T47D (cell line): ENCODE measurements around the gene PDGFC.
A peak's percentile ranks its signal among the peaks of the same experiment; 100 is the strongest.

ENCODE experiments used
- DNase-seq, 2 experiments: peaks; one replicate each; pipeline versions ENCODE4 v3.0.0 to v3.0.0-alpha.2; 2011 to 2012; ENCODE audit warnings: low read depth in 1 of 2, low spot score in 1 of 2
- JUND ChIP-seq: IDR thresholded peaks from 2 replicates; pipeline ENCODE4 v1.6.1; 2012; ENCODE audit warnings: low read depth
- in situ Hi-C: cut with HindIII; loops from 2 replicates; pipeline ENCODE4 v1.10.0; 2016; ENCODE audit warnings: low sequenced_read_pairs, low pct_unique_long_range_greater_than_20kb

PDGFC gene

DNA sequence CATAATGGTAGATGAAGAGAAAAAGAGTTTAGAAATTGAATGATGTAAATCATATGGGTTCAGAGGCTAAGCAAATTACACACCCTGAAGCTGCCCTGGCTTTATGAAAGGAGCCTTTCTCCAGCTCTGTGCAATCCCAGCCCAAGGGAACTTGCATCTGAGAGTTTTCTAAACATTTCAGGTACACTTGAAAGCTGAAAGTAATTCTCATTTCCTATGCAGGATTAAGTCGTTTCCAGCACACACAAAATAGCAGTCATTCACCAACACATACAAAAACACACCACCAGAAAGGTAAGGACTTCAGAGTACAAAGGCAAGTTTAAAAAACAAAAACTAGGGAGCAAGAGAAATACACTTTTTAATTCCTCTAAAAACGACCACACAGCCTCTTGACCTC lies 1.7 kb downstream of the PDGFC start:
- no peak for TF ChIP-seq JUND
- in situ Hi-C loops = no loop called here
- DNase-seq = no peak

DNA sequence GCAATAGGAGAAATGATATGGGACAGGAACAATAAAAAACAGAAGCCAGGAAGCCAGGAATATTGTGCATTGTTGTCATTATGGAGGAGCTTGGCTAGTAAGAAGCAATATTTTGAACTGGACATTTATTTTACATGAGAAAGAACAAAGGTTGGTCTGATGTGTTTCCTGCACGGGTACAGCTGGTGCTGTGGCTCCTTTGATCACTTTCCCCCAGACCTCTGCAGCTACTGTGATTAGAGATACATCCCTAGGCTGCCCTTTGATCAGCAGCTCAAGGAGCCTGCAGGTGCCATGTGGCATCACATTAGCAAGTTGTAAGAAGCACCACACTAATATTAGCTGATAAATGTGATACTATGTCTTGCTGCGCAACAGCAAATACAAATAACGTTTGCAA lies 2.5 kb downstream of the PDGFC start:
- TF ChIP-seq JUND = no peak
- in situ Hi-C loops = no loop called here
- DNase-seq = no peak

DNA sequence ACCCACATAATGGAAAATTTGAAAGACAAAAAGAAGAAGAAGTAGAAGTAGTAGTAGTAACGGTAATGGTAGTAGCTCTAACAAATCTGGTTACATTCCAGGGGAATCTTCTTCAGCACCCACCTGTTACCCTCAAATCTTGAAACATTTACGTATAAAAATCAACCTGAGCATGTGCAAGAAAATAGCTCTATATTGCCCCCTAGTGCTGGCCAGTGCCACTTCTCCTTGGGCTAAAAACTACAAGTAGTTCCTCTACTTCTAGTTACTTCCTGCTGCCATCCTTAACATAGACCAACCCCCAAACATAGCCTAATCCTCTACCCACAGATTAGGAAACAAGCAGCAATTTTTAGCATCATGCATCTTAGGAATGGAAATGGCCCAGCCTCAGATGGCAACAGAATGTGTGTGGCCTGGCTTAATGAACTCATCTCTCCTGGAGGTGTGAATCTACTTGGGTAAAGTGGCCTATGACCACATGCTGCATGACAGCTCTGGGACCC lies 3.1 kb downstream of the PDGFC start:
- in situ Hi-C loops = no loop called here
- peak; percentile 8 to 76 for DNase-seq
- no peak for TF ChIP-seq JUND

DNA sequence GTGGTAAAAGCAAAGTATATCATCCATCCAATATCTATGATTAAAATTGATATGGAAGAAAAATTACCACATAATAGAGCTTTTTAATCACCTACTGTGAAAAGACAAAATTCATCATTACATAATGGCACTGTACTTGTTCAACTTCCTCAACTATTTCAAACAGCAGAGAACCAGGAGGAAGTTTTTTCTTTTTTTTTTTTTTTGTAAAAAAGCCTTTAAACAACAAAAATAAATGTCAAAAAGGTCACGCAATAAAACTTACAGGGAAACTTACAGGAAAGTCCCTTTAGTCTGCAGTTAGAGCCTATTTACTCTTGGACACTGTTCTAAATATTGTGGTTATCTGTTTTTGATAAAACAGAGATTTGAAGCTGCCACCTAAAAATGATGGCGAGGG lies 4.8 kb downstream of the PDGFC start:
- TF ChIP-seq JUND = no peak
- DNase-seq = no peak
- in situ Hi-C loops = no loop called here

DNA sequence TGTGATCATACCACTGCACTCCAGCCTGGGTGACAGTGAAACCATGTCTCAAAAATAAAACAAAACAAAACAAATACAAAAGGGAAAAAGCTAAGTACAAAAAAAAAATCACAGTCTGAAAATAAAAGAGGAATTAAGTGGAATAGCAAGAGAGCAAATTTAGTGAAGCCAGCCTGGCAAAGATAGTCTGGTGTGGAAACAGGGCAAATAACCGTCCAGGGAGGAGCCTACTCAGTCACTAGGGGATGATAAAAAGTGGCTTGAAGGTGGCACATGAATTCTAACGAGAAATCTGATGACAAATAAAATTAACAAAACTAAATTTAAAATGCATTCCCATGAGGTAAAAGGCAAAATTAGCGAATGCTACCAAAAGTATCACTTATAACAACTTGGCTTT lies 8.2 kb downstream of the PDGFC start:
- no peak for DNase-seq
- in situ Hi-C loops = no loop called here
- no peak for TF ChIP-seq JUND

DNA sequence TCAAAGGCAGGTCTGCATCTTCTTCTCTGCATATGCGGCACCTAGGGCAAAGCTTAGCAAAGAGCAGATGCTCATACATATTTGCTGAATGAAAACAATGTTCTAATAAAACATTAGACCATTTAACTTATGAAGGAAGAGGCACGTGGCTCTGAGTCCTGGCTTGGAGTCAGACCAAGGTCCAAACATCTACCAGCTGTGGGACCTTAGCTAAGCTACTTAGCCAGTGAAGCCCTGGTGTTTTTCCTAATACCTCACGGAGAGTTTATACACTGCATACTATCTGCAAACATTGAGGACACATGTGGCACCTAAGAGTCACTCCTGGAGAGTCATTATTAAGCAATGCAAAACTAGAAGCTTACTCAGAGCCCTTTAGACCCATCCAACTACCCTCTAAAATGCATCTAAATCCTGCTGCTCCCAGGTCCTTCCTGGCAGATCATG lies 9.0 kb downstream of the PDGFC start:
- no peak for DNase-seq
- no peak for TF ChIP-seq JUND
- in situ Hi-C loops = no loop called here

DNA sequence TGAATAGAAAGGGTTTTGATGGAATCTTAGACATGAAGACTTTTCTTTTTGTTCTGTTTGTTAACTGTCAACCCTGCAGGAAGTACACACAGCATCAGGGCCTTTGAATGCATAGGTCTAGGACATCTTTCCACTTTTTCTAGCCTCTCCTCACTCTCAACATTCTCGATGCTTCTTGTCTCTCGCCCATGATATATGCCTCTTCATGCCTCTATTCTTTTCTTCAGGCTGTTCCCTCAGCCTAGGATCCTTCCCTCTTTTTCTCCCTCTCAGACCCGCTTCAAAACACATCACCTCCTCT lies 9.6 kb downstream of the PDGFC start:
- in situ Hi-C loops = no loop called here
- no peak for TF ChIP-seq JUND
- DNase-seq = no peak

DNA sequence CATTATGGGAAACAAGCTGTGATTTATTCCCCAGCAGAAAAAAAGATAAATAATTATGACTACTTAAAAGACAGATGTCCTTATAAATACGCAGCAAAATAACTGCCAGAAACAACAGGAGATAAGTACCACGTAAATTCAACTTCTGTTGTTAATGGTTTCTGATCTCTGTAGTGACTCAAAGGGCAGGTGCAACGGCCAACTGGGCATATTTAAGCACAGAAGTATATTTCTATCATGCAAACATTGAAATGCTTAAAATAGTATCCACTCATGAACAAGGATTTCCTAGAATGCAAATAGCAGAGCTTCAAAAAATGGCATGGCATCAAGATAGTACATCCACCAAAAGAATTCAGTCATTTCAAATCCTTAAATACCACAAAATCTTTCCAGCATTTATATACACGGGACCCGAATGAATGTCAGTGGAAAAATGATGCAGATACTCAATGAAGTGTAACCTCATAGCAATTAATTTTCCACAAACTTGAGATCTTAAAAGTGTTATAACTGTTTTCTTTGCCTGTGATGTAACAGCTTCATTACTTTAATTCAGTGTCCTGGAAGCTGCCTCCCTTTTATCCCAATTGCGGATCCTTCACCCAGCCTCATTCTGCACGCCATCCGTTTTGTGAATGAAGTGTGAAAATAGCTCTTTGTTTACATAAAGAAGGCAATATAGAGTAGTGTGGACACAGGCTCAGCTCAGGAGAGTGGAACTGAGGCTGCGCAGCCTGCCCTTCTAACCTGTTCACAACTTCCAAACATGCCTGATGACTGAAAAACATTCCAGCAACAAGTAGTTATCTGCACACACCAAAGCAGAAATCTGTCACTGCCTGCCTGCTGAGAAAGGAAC lies 10.2 kb downstream of the PDGFC start:
- in situ Hi-C loops = no loop called here
- no peak for TF ChIP-seq JUND
- DNase-seq = no peak

DNA sequence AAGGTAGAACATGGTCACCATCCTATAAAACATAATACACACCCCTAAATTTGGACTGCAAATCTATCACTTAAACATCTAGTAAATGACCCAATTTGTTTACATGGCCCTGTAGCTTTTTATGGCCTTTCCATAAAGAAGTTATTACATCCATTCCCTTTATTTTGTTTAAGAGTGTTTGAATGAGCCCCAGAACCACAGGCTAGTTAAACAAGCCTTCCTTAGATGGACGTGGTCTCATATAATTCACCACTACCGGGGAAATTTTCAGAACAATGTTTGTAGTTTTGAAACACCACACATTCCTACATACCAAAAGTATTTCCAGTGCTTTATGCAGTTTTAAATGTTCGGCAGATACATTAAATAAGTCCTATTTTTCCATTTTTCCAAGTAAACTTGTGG lies 12.3 kb downstream of the PDGFC start:
- in situ Hi-C loops = no loop called here
- no peak for DNase-seq
- no peak for TF ChIP-seq JUND

DNA sequence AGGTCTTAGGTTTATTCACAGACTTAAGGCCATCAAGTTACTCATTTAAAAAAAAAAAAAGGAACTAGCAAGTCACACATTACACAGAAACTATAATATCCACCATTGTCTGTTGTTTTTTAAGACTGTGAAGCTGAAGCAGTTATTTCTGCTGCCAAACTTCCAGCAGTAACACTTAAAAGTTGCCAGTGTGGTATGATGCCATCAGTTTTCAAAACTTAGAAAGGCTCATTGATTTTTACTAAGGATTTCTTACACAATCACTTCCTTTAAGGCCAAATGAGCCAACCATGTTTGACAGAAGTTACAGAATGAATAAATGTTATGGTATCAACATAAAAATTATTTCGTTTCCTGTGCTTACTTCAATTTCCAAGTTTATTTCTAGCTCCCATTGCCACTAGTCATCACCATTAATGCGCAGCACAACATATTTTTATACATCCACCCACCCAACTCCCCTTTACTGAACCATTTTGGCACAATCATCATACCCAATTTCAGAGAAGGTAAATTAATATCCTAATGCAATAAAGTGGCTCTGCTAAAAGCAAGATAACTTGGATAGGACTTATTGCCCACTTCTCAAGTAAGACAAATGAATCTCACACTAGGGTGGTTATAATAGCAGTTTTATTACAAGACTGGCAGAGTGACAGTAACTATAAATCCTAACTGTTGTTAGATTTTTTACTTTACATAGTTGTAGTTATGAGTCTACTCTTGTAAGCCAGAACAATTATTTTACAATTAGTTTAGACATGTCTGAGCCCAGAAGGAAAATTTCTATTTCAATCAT lies 13.1 kb downstream of the PDGFC start:
- TF ChIP-seq JUND = no peak
- DNase-seq = no peak
- in situ Hi-C loops = no loop called here

DNA sequence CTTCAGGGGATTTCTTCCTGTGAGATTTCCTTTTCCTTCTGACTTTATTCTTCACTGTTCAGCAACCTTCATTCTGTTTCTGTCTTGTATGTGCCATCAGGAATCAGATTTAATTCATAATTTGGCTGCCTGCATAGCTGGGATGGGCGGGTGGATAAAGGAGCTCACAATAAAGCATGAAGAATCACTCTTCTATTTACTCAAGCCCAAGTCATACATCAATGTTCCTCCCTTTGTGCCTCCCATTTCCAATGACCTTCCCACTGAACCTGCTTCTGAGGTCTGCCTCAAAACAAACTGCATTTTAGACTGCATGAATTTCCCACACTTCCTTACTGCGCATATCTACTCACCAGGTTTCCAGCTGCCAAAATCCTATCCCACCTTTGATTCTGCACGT lies 14.0 kb downstream of the PDGFC start:
- in situ Hi-C loops = no loop called here
- no peak for DNase-seq
- TF ChIP-seq JUND = no peak

DNA sequence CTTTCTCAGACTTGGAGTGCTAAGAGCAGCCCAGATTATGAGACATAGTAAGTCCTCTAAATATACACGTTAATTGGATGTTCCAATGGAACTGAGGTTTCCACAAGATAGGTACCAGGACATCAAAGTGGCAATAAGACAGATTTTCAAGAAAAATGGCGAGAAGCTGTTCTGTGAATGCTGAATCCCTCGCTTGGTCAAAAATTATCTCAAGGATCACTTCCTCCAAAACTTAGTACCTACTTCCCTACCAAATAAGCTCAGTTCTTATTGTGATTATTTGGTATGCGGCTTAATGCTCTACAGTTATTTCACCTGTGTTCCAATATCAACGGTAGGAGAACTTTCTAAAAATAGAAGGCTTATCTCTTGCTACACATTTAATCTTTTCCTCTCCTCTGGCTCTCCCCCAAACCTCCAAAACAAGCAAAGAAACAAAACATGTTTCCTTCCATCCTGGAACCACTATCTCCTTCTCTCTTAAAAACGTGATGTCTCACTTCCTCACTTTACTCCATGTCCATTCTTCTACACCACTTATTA lies 14.7 kb downstream of the PDGFC start:
- no peak for TF ChIP-seq JUND
- in situ Hi-C loops = no loop called here
- no peak for DNase-seq

DNA sequence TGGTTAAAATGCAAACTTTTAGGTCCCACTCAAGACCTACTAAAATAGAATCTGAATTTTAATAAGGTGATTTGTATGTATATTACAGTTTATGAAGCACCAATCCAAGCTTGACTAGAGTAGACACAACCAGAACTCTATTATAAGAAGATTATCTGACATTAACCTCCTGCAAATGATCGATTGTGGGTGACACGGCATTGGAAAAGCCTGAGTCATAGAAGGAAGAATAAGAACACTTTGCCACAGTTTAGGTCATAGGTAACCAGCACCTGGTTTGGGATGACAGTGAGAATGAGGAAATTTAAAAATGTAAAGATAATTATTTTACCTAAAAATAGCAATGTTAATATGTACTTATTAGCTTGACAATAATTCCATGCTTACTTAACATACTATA lies 15.2 kb downstream of the PDGFC start:
- no peak for DNase-seq
- TF ChIP-seq JUND = no peak
- in situ Hi-C loops = no loop called here
